ENCODE data around the gene ADAM11. TPM values are rescaled to one million over a fixed set of nuclear protein-coding genes. Genes with fewer than 3 reads are reported as not detected.

Gene ADAM11
- total and polyA plus RNA-seq, 11 donors, result 1.8 to 24.6 (median 11.2) TPM

DNA sequence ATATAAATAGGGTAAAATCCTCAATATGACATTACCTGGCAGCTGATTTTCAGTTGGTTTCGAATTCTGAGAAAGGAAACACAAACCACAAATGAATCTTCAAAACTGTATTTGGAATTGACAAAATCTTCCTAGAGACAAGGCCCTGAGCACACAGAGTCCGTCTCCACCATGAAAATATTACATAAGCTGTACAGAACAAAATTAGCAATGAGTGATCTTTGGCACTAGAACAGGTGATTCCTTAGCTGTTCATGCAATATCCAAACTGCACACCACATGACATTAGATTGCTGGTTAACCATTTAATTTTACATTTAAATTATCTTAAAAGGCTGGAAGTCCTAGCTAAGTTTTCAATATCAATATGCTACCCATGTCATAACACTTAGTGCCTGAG is 39.6 kb downstream of the ADAM11 start:
- peaks cover 5 to 78% (median 47%) of the 10 kb centered on the region in 12 donors for H3K4me1 ChIP-seq
- peaks cover 0 to 14% (median 0%) of the 10 kb centered on the region in 9 donors for H3K36me3 ChIP-seq
- no peaks in the 10 kb centered on the region for H3K9me3 ChIP-seq
- TF ChIP-seq, protein P1, sequence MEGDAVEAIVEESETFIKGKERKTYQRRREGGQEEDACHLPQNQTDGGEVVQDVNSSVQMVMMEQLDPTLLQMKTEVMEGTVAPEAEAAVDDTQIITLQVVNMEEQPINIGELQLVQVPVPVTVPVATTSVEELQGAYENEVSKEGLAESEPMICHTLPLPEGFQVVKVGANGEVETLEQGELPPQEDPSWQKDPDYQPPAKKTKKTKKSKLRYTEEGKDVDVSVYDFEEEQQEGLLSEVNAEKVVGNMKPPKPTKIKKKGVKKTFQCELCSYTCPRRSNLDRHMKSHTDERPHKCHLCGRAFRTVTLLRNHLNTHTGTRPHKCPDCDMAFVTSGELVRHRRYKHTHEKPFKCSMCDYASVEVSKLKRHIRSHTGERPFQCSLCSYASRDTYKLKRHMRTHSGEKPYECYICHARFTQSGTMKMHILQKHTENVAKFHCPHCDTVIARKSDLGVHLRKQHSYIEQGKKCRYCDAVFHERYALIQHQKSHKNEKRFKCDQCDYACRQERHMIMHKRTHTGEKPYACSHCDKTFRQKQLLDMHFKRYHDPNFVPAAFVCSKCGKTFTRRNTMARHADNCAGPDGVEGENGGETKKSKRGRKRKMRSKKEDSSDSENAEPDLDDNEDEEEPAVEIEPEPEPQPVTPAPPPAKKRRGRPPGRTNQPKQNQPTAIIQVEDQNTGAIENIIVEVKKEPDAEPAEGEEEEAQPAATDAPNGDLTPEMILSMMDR (IDR thresholded peaks at IDR 0.05), result no peak
- no peak for TF ChIP-seq POLR2A (IDR thresholded peaks at IDR 0.05)
- H3K27ac ChIP-seq, result peak overlapping the region; percentile 50 to 88 (median 82)
- DNase-seq (no peak), ATAC-seq (peak; percentile 49 to 64 (median 53))
- H3K27me3 ChIP-seq, result no peaks in the 10 kb centered on the region
- intact Hi-C loops (cut with DNase I), result no loop called here
- H3K4me3 ChIP-seq, result peak overlapping the region in 3 of 12 donors; percentile 1 to 8 (median 6)
- 56 to 72% (median 65%) methylated on average over 2 of the region's 2 CpGs for WGBS, 4 donors

DNA sequence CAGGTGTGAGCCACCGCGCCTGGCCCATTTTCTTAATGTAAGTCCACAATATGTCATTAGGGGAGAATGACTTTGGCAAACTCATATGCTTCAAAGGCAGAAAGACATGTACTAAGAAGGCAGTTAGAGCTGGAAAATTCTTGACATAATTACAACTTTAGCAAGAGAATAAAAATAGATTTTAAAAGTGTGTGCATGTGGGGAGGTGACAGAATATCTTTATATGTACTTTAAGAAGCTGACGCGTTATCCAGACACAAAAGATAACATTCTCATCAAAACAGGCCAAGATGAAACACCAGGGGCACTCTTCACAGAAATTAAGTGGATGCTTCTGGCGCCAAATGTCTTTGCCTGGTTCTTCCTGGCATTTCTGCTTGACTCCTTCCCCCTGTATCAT is 43.1 kb downstream of the ADAM11 start:
- intact Hi-C loops (cut with DNase I), result no loop called here
- ATAC-seq (peak in 3 of 4 donors; percentile 14 to 54 (median 27)), DNase-seq (no peak)
- Histone ChIP-seq H3K9me3 (no peaks in the 10 kb centered on the region), H3K4me1 (peaks cover 0 to 62% (median 29%) of the 10 kb centered on the region in 12 donors), H3K4me3 (no peak overlapping the region), H3K27ac (peak overlapping the region in 11 of 12 donors; percentile 5 to 88 (median 76)), H3K27me3 (no peaks in the 10 kb centered on the region), H3K36me3 (peaks cover 0 to 32% (median 13%) of the 10 kb centered on the region in 9 donors)
- TF ChIP-seq, protein P1 (IDR thresholded peaks at IDR 0.05), result no peak
- TF ChIP-seq POLR2A (IDR thresholded peaks at IDR 0.05), result no peak
- WGBS, 4 donors, result 53 to 64% (median 57%) methylated on average over 5 of the region's 5 CpGs

DNA sequence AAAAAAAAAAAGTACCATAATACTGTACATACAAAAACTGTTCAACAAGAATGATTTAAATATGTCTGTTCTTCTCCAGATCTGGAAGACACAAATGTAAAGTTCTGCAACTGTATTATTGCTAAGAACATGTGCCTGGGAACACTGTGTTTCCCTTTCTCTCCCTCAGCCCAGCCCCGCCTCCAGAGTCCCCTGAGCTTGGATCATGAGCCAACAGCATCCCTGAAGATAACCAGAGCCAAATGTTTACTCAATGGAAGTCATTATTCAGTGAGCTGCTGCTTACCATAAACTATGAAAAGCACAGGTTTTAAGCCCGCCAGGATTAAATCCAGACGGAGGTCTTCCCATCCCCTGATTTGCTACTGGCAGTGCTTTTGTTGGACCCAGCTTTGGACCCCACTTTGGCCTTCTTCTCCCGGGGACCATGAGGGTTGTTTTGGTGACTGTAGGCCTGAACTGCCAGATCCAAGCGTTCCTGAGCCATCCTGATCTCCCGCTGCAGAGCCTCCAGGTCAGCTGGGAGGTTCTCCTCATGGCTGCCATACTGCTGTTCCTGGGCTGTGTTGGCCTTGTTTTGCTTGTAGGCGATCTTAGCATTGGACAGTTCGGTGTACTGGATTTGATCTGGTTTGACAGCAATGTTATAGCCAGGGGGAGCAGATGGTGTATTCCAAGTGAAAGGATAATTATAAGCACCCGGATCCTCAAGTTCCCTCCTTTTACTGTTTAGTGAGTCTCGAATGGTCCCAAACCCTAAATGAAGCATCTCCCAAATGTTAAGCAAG is 45.7 kb downstream of the ADAM11 start:
- H3K27me3 ChIP-seq, result no peaks in the 10 kb centered on the region
- 68 to 78% (median 72%) methylated on average over 10 of the region's 10 CpGs for WGBS, 4 donors
- ATAC-seq (peak; percentile 76 to 90 (median 88)), DNase-seq (peak in 4 of 5 donors; percentile 49 to 74 (median 62))
- peaks cover 0 to 32% (median 13%) of the 10 kb centered on the region in 9 donors for H3K36me3 ChIP-seq
- TF ChIP-seq, protein P1 (IDR thresholded peaks at IDR 0.05), result no peak
- TF ChIP-seq POLR2A (IDR thresholded peaks at IDR 0.05), result no peak
- H3K4me1 ChIP-seq, result peaks cover 0 to 41% (median 18%) of the 10 kb centered on the region in 12 donors
- H3K9me3 ChIP-seq, result no peaks in the 10 kb centered on the region
- H3K4me3 ChIP-seq, result no peak overlapping the region
- intact Hi-C loops (cut with DNase I), result loop anchor here in 2 of 10 donors (1.0 to 5.0 kb wide), 2 partner anchors 20 to 43 kb away; partner anchors contain the start of gene HIGD1B (in 1 of the 2)
- H3K27ac ChIP-seq, result peak overlapping the region; percentile 1 to 88 (median 74)

DNA sequence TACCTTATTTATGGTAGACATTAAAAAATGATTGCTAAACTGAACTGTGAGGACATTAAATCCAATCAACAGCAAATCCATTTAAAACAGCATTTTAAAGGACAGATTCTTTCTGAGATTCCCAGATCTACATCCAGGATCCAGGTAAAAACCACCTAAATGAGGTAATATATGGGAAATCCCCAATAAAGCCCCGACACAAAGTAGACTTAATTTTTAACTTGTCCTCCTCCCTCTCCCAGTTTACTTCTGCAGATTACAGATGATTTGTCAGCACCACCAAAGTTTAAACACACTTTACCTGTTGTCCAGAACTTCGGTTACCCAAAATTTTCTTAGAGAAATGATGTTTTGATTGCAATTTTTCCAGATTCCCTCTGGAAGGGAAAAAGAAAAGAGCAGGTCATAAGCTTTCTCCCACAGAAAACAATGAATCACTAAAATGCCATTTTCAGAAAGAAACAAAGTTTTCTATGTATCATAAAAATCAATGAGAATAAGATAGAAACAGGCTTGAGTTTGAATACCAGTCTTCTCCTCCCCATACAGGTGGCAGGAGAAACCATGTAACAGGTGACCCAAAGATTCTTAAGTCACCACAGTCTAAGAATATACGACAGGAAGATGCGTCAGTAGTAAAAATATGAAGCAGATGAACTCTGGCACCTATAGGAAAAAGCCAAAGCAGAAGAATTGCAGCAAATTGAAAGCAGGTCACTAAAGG is 48.5 kb downstream of the ADAM11 start:
- no peaks in the 10 kb centered on the region for H3K27me3 ChIP-seq
- peaks cover 0 to 26% (median 13%) of the 10 kb centered on the region in 9 donors for H3K36me3 ChIP-seq
- intact Hi-C loops (cut with DNase I), result loop anchor here in 1 of 10 donors (5.0 kb wide), 1 partner anchor 40 kb away; the partner anchor contains the start of gene HIGD1B
- ATAC-seq (no peak), DNase-seq (no peak)
- TF ChIP-seq, protein P1 (IDR thresholded peaks at IDR 0.05), result no peak
- TF ChIP-seq POLR2A (IDR thresholded peaks at IDR 0.05), result no peak
- peaks cover under 1 to 41% (median 19%) of the 10 kb centered on the region in 12 donors for H3K4me1 ChIP-seq
- no peaks in the 10 kb centered on the region for H3K9me3 ChIP-seq
- H3K27ac ChIP-seq, result peak overlapping the region in 1 of 12 donors; percentile 83
- WGBS, 4 donors, result 84 to 90% (median 88%) methylated on average over 4 of the region's 4 CpGs
- H3K4me3 ChIP-seq, result no peak overlapping the region

All from heart left ventricle (tissue), 16 donors.